ENCODE results near the gene DNAJB11. TPM values are rescaled to one million over a fixed set of nuclear protein-coding genes. Genes with fewer than 3 reads are reported as not detected.

DNAJB11 gene
- total RNA-seq, 4 donors from 2014 or later, result 24.7 to 32.1 (median 26.4) TPM

DNA sequence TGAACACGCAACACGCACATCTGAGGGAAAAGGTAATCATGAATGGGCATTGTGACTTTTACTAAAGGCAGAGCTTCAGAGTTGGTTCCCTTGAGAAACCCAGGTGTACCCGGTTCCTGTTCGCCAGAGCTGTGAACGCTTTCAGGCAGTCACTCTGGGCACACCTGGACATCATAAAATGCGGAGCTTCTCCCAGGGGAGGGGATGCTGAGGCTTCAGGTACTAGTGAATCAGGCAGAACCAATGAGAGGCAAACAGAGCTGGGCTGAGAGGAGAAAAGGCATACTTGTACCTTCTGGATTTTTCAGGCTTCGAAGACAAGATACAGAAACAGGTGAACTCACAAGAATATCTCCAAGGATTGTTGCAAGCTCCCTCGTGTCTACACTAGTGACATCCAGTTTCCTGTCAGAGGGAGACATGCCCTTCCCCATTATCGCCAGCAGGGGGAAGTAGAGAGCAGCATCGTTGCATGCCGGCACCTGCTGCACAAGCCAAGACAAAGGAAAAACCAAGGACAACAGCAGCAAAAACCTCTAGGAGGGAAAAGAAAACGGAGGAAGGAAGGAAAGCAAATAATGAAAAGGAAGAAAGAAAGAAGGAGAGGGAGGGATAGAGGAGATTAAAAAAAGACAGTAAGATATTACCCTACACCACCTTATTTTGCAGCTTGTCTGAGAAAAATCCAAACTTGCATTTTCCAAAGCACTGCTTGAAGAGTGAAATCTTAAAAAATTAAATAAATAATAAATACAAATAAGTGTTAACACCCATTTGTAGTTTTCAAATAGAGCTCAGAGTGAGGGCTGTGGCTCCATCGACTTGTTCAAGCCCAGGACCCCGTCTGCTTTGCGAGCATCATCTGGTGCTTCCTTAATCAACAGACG, 44.3 kb downstream of the DNAJB11 start:
- TF ChIP-seq, protein P1, sequence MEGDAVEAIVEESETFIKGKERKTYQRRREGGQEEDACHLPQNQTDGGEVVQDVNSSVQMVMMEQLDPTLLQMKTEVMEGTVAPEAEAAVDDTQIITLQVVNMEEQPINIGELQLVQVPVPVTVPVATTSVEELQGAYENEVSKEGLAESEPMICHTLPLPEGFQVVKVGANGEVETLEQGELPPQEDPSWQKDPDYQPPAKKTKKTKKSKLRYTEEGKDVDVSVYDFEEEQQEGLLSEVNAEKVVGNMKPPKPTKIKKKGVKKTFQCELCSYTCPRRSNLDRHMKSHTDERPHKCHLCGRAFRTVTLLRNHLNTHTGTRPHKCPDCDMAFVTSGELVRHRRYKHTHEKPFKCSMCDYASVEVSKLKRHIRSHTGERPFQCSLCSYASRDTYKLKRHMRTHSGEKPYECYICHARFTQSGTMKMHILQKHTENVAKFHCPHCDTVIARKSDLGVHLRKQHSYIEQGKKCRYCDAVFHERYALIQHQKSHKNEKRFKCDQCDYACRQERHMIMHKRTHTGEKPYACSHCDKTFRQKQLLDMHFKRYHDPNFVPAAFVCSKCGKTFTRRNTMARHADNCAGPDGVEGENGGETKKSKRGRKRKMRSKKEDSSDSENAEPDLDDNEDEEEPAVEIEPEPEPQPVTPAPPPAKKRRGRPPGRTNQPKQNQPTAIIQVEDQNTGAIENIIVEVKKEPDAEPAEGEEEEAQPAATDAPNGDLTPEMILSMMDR (IDR thresholded peaks at IDR 0.05), result peak in 1 of 3 donors; percentile 93
- TF ChIP-seq POLR2A (IDR thresholded peaks at IDR 0.05), result no peak
- H3K4me3 ChIP-seq (ENCODE audit: low read depth, poor library complexity, severe bottlenecking), result no peak overlapping the region
- peak; percentile 68 to 92 for DNase-seq (ENCODE audit: low spot score in 2 of 2)
- intact Hi-C loops (cut with DNase I; ENCODE audit: low total_unique reads), result loop anchor here (10.0 kb wide), 2 partner anchors 140 to 210 kb away; no protein-coding TSS in a partner anchor
- WGBS, 2 donors, result 31% methylated on average over 16 of the region's 16 CpGs

DNA sequence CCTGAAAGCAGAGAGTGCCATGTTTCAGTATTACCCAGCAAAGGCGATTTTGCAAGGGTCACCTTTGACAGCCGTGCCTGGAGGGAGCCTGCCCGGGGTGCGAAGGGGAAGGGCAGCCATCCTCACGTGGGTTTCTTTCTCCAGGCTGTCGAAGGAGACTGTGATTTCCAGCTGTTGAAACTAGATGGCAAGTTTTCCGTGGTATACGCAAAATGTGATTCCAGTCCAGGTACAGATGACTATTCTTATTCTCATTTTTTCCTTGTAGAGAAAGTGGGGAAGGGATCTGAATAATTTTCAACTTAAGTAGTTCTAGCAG, 45.7 kb downstream of the DNAJB11 start:
- TF ChIP-seq, protein P1 (IDR thresholded peaks at IDR 0.05), result no peak
- TF ChIP-seq POLR2A (IDR thresholded peaks at IDR 0.05), result no peak
- intact Hi-C loops (cut with DNase I; ENCODE audit: low total_unique reads), result loop anchor here (10.0 kb wide), 2 partner anchors 139 to 209 kb away; no protein-coding TSS in a partner anchor
- H3K4me3 ChIP-seq (ENCODE audit: low read depth, poor library complexity, severe bottlenecking), result no peak overlapping the region
- no peak for DNase-seq (ENCODE audit: low spot score in 2 of 2)
- 75 to 83% methylated on average over 8 of the region's 8 CpGs for whole genome bisulfite sequencing, 2 donors

DNA sequence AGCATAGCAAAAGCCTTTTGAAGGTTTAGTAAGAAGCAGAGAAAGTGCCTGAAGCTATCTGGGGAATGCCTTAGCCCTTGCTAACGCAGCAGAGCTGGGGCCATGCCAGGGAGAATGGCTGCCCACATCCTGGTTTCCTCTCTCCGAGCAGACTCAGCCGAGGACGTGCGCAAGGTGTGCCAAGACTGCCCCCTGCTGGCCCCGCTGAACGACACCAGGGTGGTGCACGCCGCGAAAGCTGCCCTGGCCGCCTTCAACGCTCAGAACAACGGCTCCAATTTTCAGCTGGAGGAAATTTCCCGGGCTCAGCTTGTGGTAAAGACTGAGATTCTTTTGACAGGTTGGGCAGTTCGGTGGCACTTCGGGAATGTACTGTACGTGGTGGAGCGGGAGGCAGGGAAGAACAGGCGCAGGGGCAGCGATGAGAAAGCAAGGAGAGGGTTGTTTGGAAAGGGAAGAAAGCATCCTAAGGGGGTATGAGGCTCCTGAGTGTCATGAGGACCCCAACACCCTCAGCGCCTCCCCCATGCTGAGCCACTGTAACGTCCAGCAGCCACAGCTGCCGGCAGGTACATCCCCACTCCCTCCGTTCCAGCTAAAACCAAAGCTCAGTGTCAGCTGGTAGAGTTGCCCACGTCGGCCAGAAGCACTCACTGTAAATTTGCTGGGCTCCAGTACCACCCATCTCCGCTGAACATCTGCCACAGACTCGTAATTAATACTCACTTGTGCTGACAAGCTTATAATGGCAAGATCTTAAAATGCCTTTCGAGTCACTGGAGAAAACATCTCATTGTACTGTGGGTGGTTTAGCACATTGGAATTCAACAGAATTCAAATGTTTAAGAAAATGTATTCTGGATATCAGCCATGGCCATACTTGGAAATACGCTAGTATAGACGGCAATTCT, 46.8 kb downstream of the DNAJB11 start:
- no peak overlapping the region for H3K4me3 ChIP-seq (ENCODE audit: low read depth, poor library complexity, severe bottlenecking)
- intact Hi-C loops (cut with DNase I; ENCODE audit: low total_unique reads), result loop anchor here (10.0 kb wide), 2 partner anchors 138 to 208 kb away; no protein-coding TSS in a partner anchor
- 7 to 9% methylated on average over 30 to 31 of the region's 31 CpGs for WGBS, 2 donors

DNA sequence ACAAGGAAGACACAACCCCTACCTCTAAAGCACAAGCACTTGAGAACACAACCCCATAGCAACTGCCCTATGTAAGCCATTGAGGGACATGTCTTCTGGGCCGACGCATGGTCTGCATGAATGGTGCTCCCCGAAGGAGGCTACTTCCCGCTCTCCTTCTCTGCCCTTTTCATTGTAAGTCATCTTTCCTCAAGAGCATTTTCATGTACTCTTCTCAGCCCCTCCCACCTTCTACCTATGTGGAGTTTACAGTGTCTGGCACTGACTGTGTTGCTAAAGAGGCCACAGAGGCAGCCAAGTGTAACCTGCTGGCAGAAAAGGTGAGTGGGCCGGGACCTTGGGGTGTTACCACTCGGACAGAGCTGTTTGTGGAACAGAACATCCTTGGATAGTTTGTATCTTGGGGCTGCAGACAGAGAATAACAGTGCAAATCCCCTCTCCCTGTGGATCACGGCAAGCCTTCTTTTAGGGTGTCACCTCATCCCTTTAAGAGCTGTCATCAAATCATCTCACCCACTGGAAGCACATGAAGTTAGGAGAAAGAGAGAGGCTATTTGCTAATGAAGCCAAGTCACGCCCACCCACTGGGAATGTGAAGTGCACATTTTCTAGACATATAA, 47.9 kb downstream of the DNAJB11 start:
- TF ChIP-seq, protein P1 (IDR thresholded peaks at IDR 0.05), result no peak
- no peak for TF ChIP-seq POLR2A (IDR thresholded peaks at IDR 0.05)
- no peak overlapping the region for H3K4me3 ChIP-seq (ENCODE audit: low read depth, poor library complexity, severe bottlenecking)
- WGBS, 2 donors, result 87 to 88% methylated on average over 8 of the region's 8 CpGs
- no peak for DNase-seq (ENCODE audit: low spot score in 2 of 2)
- intact Hi-C loops (cut with DNase I; ENCODE audit: low total_unique reads), result loop anchor here (10.0 kb wide), 2 partner anchors 136 to 206 kb away; no protein-coding TSS in a partner anchor

More for the DNA sequence above, 46.8 kb downstream of the DNAJB11 start:
- DNase-seq (ENCODE audit: low spot score in 2 of 2), result peak; percentile 84 to 96
- TF ChIP-seq POLR2A (IDR thresholded peaks at IDR 0.05), result no peak
- TF ChIP-seq, protein P1 (IDR thresholded peaks at IDR 0.05), result peak in 1 of 3 donors; percentile 72

DNA sequence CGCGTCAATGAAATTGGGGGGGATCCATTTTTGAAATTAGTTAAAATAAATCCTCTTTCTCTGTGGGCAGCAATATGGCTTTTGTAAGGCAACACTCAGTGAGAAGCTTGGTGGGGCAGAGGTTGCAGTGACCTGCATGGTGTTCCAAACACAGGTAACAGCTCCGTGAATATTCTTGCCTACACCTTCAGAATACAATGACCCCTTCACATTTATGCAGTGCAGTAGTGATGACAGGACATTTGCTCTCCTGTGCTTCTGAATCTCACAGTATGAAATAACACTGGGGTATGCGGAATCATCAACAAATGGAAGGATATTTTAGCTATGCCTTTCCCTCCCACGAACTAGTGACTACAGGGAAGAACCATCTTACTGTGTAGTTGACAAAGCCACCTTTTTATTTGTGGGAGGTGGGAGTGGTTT, 49.3 kb downstream of the DNAJB11 start:
- H3K4me3 ChIP-seq (ENCODE audit: low read depth, poor library complexity, severe bottlenecking), result no peak overlapping the region
- intact Hi-C loops (cut with DNase I; ENCODE audit: low total_unique reads), result loop anchor here (10.0 kb wide), 2 partner anchors 135 to 205 kb away; no protein-coding TSS in a partner anchor
- WGBS, 2 donors, result 92% methylated on average over 5 of the region's 5 CpGs
- no peak for TF ChIP-seq POLR2A (IDR thresholded peaks at IDR 0.05)
- TF ChIP-seq, protein P1 (IDR thresholded peaks at IDR 0.05), result no peak
- no peak for DNase-seq (ENCODE audit: low spot score in 2 of 2)

Data from lower leg skin (tissue), 4 donors.